B cell (primary cell): ENCODE measurements around the gene AP3S1. TPM values are rescaled to one million over a fixed set of nuclear protein-coding genes. Genes with fewer than 3 reads are reported as not detected.

Experiments used
- ATAC-seq: fragments of 200-7000 bp; cut with Tn5 transposase; one replicate; pipeline ENCODE4 v1.10.0; 2021; ENCODE audit warnings: low read depth, mild to moderate bottlenecking, moderate number of reproducible peaks, moderate library complexity
- CTCF ChIA-PET: fragments of 350-600 bp; sonication (Branson Sonifier 250); formaldehyde crosslinking; loops from one replicate; lab custom pipeline; 2021; ENCODE audit warnings: antibody characterized with exemption, inconsistent platforms; lab: Charles Lee
- POLR2A ChIA-PET: fragments of 350-600 bp; sonication (Branson Sonifier 250); formaldehyde crosslinking; loops from one replicate; lab custom pipeline; 2021; ENCODE audit warnings: antibody characterized with exemption; lab: Charles Lee
- DNase-seq: peaks from one replicate; pipeline ENCODE4 v3.0.0; 2013
- H2AFZ ChIP-seq: 2 replicates; pipeline ENCODE4 v1.6.1; 2012; ENCODE audit warnings: mild to moderate bottlenecking, low read depth, low read length; ENCODE audit not compliant: insufficient read depth, poor library complexity, severe bottlenecking
- H3K27ac ChIP-seq, 2 donors: 1 replicate in 1 of 2; 2 replicates in 1 of 2; pipeline ENCODE4 v1.5.1; 2012 to 2013; ENCODE audit warnings: low read length in 2 of 2, mild to moderate bottlenecking in 2 of 2, moderate library complexity in 1 of 2
- H3K27me3 ChIP-seq, 4 experiments: fragments of 200-600 bp in 1 of 4; sonication (generic) in 1 of 4; replicated peaks in 1 of 4; 1 replicate in 2 of 4; 2 replicates in 2 of 4; pipeline versions ENCODE4 v1.6.1 to v1.7.0; 2013 to 2016; ENCODE audit warnings: low read length in 3 of 4, mild to moderate bottlenecking in 2 of 4, mixed read lengths in 1 of 4, moderate library complexity in 1 of 4; ENCODE audit not compliant: insufficient read depth in 4 of 4, control insufficient read depth in 3 of 4; ENCODE audit errors: control extremely low read depth in 1 of 4
- H3K36me3 ChIP-seq, 2 experiments: replicated peaks in 1 of 2; 1 replicate in 1 of 2; 2 replicates in 1 of 2; pipeline versions ENCODE4 v1.6.1 to v1.7.1; 2013; ENCODE audit warnings: low read length in 1 of 2; ENCODE audit not compliant: insufficient read depth in 2 of 2, control insufficient read depth in 1 of 2; ENCODE audit errors: control extremely low read depth in 1 of 2, extremely low read depth in 1 of 2
- H3K4me1 ChIP-seq, 2 donors: fragments of 200-600 bp in 1 of 2; sonication (generic) in 1 of 2; 1 replicate in 1 of 2; 2 replicates in 1 of 2; pipeline versions ENCODE4 v1.5.1 to v1.6.1; 2013 to 2017; ENCODE audit warnings: low read length in 2 of 2; ENCODE audit not compliant: control insufficient read depth in 2 of 2, insufficient read depth in 2 of 2
- H3K4me2 ChIP-seq: replicated peaks from 2 replicates; pipeline ENCODE3; 2012; ENCODE audit warnings: mild to moderate bottlenecking, low read depth, low read length; ENCODE audit not compliant: poor library complexity, severe bottlenecking
- H3K4me3 ChIP-seq, 5 experiments: fragments of 200-600 bp in 1 of 5; sonication (generic) in 1 of 5; 1 replicate in 3 of 5; 2 replicates in 2 of 5; pipeline versions ENCODE4 v1.5.1 to v1.7.0; 2011 to 2016; ENCODE audit warnings: low read length in 4 of 5, mild to moderate bottlenecking in 4 of 5, low read depth in 2 of 5, control low read depth in 1 of 5, moderate library complexity in 1 of 5; ENCODE audit not compliant: insufficient read depth in 1 of 5; ENCODE audit errors: control extremely low read depth in 1 of 5, extremely low read depth in 1 of 5
- H3K79me2 ChIP-seq: fragments of 200-600 bp; sonication (generic); one replicate; pipeline ENCODE4 v1.6.0; 2016; ENCODE audit warnings: low read length; ENCODE audit not compliant: control insufficient read depth, insufficient read depth
- H3K9ac ChIP-seq: fragments of 200-600 bp; sonication (generic); 2 replicates; pipeline ENCODE4 v1.6.1; 2017; ENCODE audit warnings: mild to moderate bottlenecking, low read length, moderate library complexity
- H3K9me3 ChIP-seq, 3 donors: one replicate each; pipeline versions ENCODE4 v1.6.1 to v1.7.1; 2013; ENCODE audit warnings: low read length in 2 of 3; ENCODE audit not compliant: control insufficient read depth in 2 of 3, insufficient read depth in 1 of 3; ENCODE audit errors: control extremely low read depth in 1 of 3
- H4K20me1 ChIP-seq: 2 replicates; pipeline ENCODE4 v1.6.0; 2012; ENCODE audit warnings: mild to moderate bottlenecking, low read length; ENCODE audit not compliant: insufficient read depth, control insufficient read depth, poor library complexity, severe bottlenecking
- H3K27ac Mint-ChIP-seq: one replicate; pipeline ENCODE4 v1.8.0; 2021; ENCODE audit warnings: mixed read lengths
- H3K27me3 Mint-ChIP-seq: one replicate; pipeline ENCODE4 v1.8.0; 2021; ENCODE audit warnings: mixed read lengths
- H3K4me1 Mint-ChIP-seq: one replicate; pipeline ENCODE4 v1.8.0; 2021; ENCODE audit warnings: mixed read lengths
- H3K4me3 Mint-ChIP-seq: one replicate; pipeline ENCODE4 v1.8.0; 2021; ENCODE audit warnings: mixed read lengths
- H3K9me3 Mint-ChIP-seq: one replicate; pipeline ENCODE4 v1.8.0; 2022; ENCODE audit warnings: mixed read lengths; ENCODE audit not compliant: insufficient read depth
- CTCF ChIP-seq: fragments of 200-600 bp; IDR thresholded peaks from one replicate; pipeline ENCODE4 v1.8.0; 2022; ENCODE audit warnings: antibody characterized with exemption, mild to moderate bottlenecking
- EZH2 ChIP-seq: IDR thresholded peaks from 2 replicates; pipeline ENCODE4 v1.6.1; 2012; ENCODE audit warnings: borderline replicate concordance, low read depth, mild to moderate bottlenecking, moderate library complexity, low read length; ENCODE audit not compliant: insufficient read depth, poor library complexity, severe bottlenecking
- WGBS: methylation state at CpG from one replicate; pipeline ENCODE4 v1.1.5; 2013; ENCODE audit warnings: missing lambda C conversion rate; ENCODE audit not compliant: insufficient coverage; 5-methylcytosine and 5-hydroxymethylcytosine counted together
- intact Hi-C: fragments of 100-400 bp; cut with micrococcal nuclease; formaldehyde crosslinking; loops from one replicate; pipeline ENCODE4 v1.10.0; 2022
- polyA plus RNA-seq: library from polyadenylated mRNA; depleted of rRNA; stranded (reverse); fragments of >200 nt; gene quantifications from 2 replicates; pipeline ENCODE4 v1.2.3, GENCODE V29; 2012
- total RNA-seq, 2 donors: library from RNA; stranded (reverse); fragments of 120-200 nt in 1 of 2; gene quantifications; 1 replicate in 1 of 2; 2 replicates in 1 of 2; pipeline versions ENCODE4 v1.2.3 to v1.2.4, GENCODE V29; 2013 to 2022

AP3S1 gene
- total and polyA plus RNA-seq, 2 donors (not counting 1 experiment from before 2014, with no cell fraction given), result 12.8 to 47.6 TPM

- H3K27me3 Mint-ChIP-seq, result peaks cover 13% of the 10 kb centered on the region
- H3K9me3 ChIP-seq, result peaks cover 0 to 3% (median 0%) of the 10 kb centered on the region in 3 donors
- no peak overlapping the region for H2AFZ ChIP-seq
- peaks cover 0 to 4% (median 0%) of the 10 kb centered on the region in 4 experiments for H3K27me3 ChIP-seq
- H3K4me2 ChIP-seq, result no peak overlapping the region
- H3K9ac ChIP-seq, result no peak overlapping the region
- 100% methylated on average over 4 of the region's 4 CpGs for WGBS
- no peaks in the 10 kb centered on the region for H3K4me1 Mint-ChIP-seq
- no peaks in the 10 kb centered on the region for H4K20me1 ChIP-seq
- H3K9me3 Mint-ChIP-seq, result peaks cover 7% of the 10 kb centered on the region
- intact Hi-C loops, result no loop called here
- H3K27ac Mint-ChIP-seq, result no peak overlapping the region
- no peak overlapping the region for H3K27ac ChIP-seq
- ATAC-seq (no peak), DNase-seq (no peak)
- H3K79me2 ChIP-seq, result no peaks in the 10 kb centered on the region
- no peaks in the 10 kb centered on the region for H3K4me1 ChIP-seq
- POLR2A ChIA-PET, result no interaction called here
- H3K4me3 Mint-ChIP-seq, result no peak overlapping the region
- no peak overlapping the region for H3K4me3 ChIP-seq
- TF ChIP-seq EZH2 (no peak), CTCF (no peak)
- H3K36me3 ChIP-seq, result peaks cover 4 to 16% of the 10 kb centered on the region in 2 experiments
- CTCF ChIA-PET, result interaction anchor here (2.0 kb wide), 1 partner anchor 191 kb away, joined by 13 read pairs; no protein-coding TSS in a partner anchor
These were observed 15.8 kb upstream of the AP3S1 start for GRCh38 chr5:115825948-115826347.

- H3K4me3 Mint-ChIP-seq, result no peak overlapping the region
- CTCF ChIA-PET, result no interaction called here
- no peak for ATAC-seq
- peaks cover 1% of the 10 kb centered on the region for H3K27me3 Mint-ChIP-seq
- peaks cover 3% of the 10 kb centered on the region for H3K9me3 Mint-ChIP-seq
- intact Hi-C loops, result no loop called here
- Histone ChIP-seq H3K79me2 (no peaks in the 10 kb centered on the region), H4K20me1 (no peaks in the 10 kb centered on the region), H3K4me2 (no peak overlapping the region), H3K36me3 (peaks cover 14 to 29% of the 10 kb centered on the region in 2 experiments), H3K4me3 (no peak overlapping the region), H3K27me3 (no peaks in the 10 kb centered on the region), H3K4me1 (no peaks in the 10 kb centered on the region), H3K9ac (no peak overlapping the region), H3K27ac (no peak overlapping the region), H3K9me3 (peaks cover 0 to 3% (median 0%) of the 10 kb centered on the region in 3 donors), H2AFZ (no peak overlapping the region)
- no CpG with 5 or more reads among the region's 5 CpGs for WGBS
- DNase-seq, result no peak
- peaks cover 5% of the 10 kb centered on the region for H3K4me1 Mint-ChIP-seq
- H3K27ac Mint-ChIP-seq, result no peak overlapping the region
- POLR2A ChIA-PET, result no interaction called here
- TF ChIP-seq CTCF (no peak), EZH2 (no peak)
These were observed 11.8 kb upstream of the AP3S1 start for GRCh38 chr5:115829913-115830312.
